ENCODE results near the gene TOB2.

DNA sequence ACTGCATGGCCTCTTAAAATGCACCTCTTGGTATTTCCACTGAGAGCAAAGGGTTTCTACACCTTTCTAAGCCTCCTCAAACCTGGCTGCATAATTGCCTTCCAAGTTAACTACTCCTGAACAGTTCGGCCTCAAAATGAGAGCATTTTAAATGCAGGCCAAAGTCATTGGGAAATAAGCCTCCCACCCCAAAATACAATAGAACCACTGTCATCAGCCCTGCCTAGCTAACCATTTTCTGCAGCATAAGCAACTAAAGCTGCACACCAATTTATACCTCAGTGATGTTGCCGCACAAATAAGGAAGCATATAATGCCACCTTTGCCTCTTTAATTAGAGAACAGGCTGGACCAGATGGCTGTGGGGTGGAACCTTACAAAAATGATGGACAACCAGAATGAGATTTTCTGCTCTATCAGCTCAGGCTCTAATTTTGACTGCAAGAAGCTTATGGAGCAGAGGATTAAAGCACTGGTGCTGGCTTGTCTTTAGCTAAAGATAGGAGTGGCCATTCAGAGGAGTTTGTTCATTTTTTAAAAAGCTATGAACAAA lies 4.3 kb downstream of the TOB2 start:
- TF ChIP-seq, protein P1, sequence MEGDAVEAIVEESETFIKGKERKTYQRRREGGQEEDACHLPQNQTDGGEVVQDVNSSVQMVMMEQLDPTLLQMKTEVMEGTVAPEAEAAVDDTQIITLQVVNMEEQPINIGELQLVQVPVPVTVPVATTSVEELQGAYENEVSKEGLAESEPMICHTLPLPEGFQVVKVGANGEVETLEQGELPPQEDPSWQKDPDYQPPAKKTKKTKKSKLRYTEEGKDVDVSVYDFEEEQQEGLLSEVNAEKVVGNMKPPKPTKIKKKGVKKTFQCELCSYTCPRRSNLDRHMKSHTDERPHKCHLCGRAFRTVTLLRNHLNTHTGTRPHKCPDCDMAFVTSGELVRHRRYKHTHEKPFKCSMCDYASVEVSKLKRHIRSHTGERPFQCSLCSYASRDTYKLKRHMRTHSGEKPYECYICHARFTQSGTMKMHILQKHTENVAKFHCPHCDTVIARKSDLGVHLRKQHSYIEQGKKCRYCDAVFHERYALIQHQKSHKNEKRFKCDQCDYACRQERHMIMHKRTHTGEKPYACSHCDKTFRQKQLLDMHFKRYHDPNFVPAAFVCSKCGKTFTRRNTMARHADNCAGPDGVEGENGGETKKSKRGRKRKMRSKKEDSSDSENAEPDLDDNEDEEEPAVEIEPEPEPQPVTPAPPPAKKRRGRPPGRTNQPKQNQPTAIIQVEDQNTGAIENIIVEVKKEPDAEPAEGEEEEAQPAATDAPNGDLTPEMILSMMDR (IDR thresholded peaks at IDR 0.05; ENCODE audit: low read length), result no peak
- TF ChIP-seq EZH2phosphoT487 (IDR thresholded peaks at IDR 0.05; ENCODE audit: low read length), result no peak
- no peak for TF ChIP-seq EZH2 (optimal IDR thresholded peaks at IDR 0.05; ENCODE audit: low read depth, low read length)
